ENCODE results near the gene KDM1A. TPM values are rescaled to one million over a fixed set of nuclear protein-coding genes. Genes with fewer than 3 reads are reported as not detected.

Gene KDM1A
- total and polyA plus RNA-seq, 9 of the 15 experiments (the other 6 are each of a cell fraction or from before 2014, with no cell fraction given), result 59.2 to 181 (median 168) TPM

GRCh38 chr1:23118957-23119792 is 99.9 kb downstream of the KDM1A start (continued):
- TF ChIP-seq ZBTB2 (IDR thresholded peaks at IDR 0.05), result no peak
- peak; percentile 72; the same call in 1 of the 2 replicates for TF ChIP-seq KAT7 (CRISPR knock-in tag; IDR thresholded peaks at IDR 0.05; ENCODE audit: borderline replicate concordance)
- no peak for TF ChIP-seq SUPT5H (IDR thresholded peaks at IDR 0.05)
- no peak for TF ChIP-seq NFE2L1 (tag; IDR thresholded peaks at IDR 0.05; ENCODE audit: borderline replicate concordance, low read depth)
- TF ChIP-seq ZNF511 (CRISPR knock-in tag; IDR thresholded peaks at IDR 0.05), result no peak
- TF ChIP-seq JUN (IDR thresholded peaks at IDR 0.05; ENCODE audit: borderline replicate concordance, low read depth, low read length), result no peak
- no peak for TF ChIP-seq JUN (CRISPR knock-in tag; IDR thresholded peaks at IDR 0.05; ENCODE audit: borderline replicate concordance)
- TF ChIP-seq CBX1 (IDR thresholded peaks at IDR 0.05; ENCODE audit: low read depth), result no peak
- no peak for TF ChIP-seq RBFOX2 (IDR thresholded peaks at IDR 0.05; ENCODE audit: low read depth, low read length)
- no peak for TF ChIP-seq CBFB (CRISPR knock-in tag; IDR thresholded peaks at IDR 0.05)
- TF ChIP-seq JUND (IDR thresholded peaks at IDR 0.05; ENCODE audit: borderline replicate concordance, low read depth, low read length), result peak; percentile 30; the same call in 1 of the 2 replicates
- TF ChIP-seq JUND (tag; IDR thresholded peaks at IDR 0.05; ENCODE audit: borderline replicate concordance, low read depth, low read length), result no peak
- no peak for TF ChIP-seq EWSR1 (IDR thresholded peaks at IDR 0.05; ENCODE audit: borderline replicate concordance, low read depth, partially characterized antibody)
- TF ChIP-seq CBFA2T3 (IDR thresholded peaks at IDR 0.05), result no peak
- TF ChIP-seq E2F6 (IDR thresholded peaks at IDR 0.05; ENCODE audit: borderline replicate concordance in 1 of 2, extremely low read depth in 1 of 2, insufficient read depth in 1 of 2, insufficient read length in 1 of 2, low read depth in 1 of 2, low read length in 1 of 2, poor library complexity in 1 of 2, severe bottlenecking in 1 of 2), result no peak
- TF ChIP-seq ZKSCAN8 (CRISPR knock-in tag; IDR thresholded peaks at IDR 0.05), result no peak
- no peak for TF ChIP-seq SIRT6 (IDR thresholded peaks at IDR 0.05; ENCODE audit: low read depth, low read length)
- TF ChIP-seq JUNB (CRISPR knock-in tag; conservative IDR thresholded peaks at IDR 0.05), result no peak
- no peak for TF ChIP-seq PCBP1 (IDR thresholded peaks at IDR 0.05; ENCODE audit: low read depth, low read length, poor library complexity, severe bottlenecking)
- TF ChIP-seq TFE3 (CRISPR knock-in tag; IDR thresholded peaks at IDR 0.05), result no peak
- no peak for TF ChIP-seq RFX7 (CRISPR knock-in tag; IDR thresholded peaks at IDR 0.05)
- no peak for TF ChIP-seq TBP (optimal IDR thresholded peaks at IDR 0.05; ENCODE audit: low read depth, low read length)

Measured in K562 (cell line).